ENCODE data around the gene KIF3B. TPM values are rescaled to one million over a fixed set of nuclear protein-coding genes. Genes with fewer than 3 reads are reported as not detected.
A peak's percentile ranks its signal among the peaks of the same experiment; 100 is the strongest.

Gene KIF3B
- total and polyA plus RNA-seq, 2 of the 13 experiments (the other 11 are each of a cell fraction or from before 2014, with no cell fraction given), result 23.6 to 28.8 TPM

GRCh38 chr20:32356622-32357374 is 79.3 kb downstream of the KIF3B start (continued):
- no peak for TF ChIP-seq IRX3 (CRISPR knock-in tag; IDR thresholded peaks at IDR 0.05; ENCODE audit: borderline replicate concordance, low read depth)
- no peak for TF ChIP-seq ZSCAN9 (CRISPR knock-in tag; IDR thresholded peaks at IDR 0.05; ENCODE audit: borderline replicate concordance)
- peak; percentile 46; the same call in 1 of the 2 replicates for TF ChIP-seq POLR2AphosphoS5 (IDR thresholded peaks at IDR 0.05; ENCODE audit: low read depth, low read length)
- TF ChIP-seq ZFP36L2 (CRISPR knock-in tag; IDR thresholded peaks at IDR 0.05), result no peak
- no peak for TF ChIP-seq ZNF766 (CRISPR knock-in tag; IDR thresholded peaks at IDR 0.05; ENCODE audit: borderline replicate concordance)
- no peak for TF ChIP-seq NR0B2 (CRISPR knock-in tag; IDR thresholded peaks at IDR 0.05)
- no peak for TF ChIP-seq ZNF775 (CRISPR knock-in tag; IDR thresholded peaks at IDR 0.05; ENCODE audit: borderline replicate concordance)
- 0 out of 2 replicates have a peak, but pooled peaks have one; percentile 40 for TF ChIP-seq MAF1 (CRISPR knock-in tag; IDR thresholded peaks at IDR 0.05; ENCODE audit: borderline replicate concordance)
- no peak for TF ChIP-seq ZBTB20 (CRISPR knock-in tag; IDR thresholded peaks at IDR 0.05; ENCODE audit: borderline replicate concordance, low read depth)
- TF ChIP-seq REST (IDR thresholded peaks at IDR 0.05; ENCODE audit: borderline replicate concordance in 1 of 2, low read depth in 1 of 2, low read length in 2 of 2), result 0 out of 4 replicates have a peak, but pooled peaks of 1 of the 2 experiments have one; percentile 17
- no peak for TF ChIP-seq HNRNPL (IDR thresholded peaks at IDR 0.05; ENCODE audit: low read depth, low read length)
- 0 out of 2 replicates have a peak, but pooled peaks have one; percentile 4 for TF ChIP-seq ZNF670 (CRISPR knock-in tag; IDR thresholded peaks at IDR 0.05; ENCODE audit: borderline replicate concordance)
- no peak for TF ChIP-seq LBX2 (CRISPR knock-in tag; IDR thresholded peaks at IDR 0.05; ENCODE audit: borderline replicate concordance)
- TF ChIP-seq FOXO4 (CRISPR knock-in tag; conservative IDR thresholded peaks at IDR 0.05), result 0 out of 2 replicates have a peak, but pooled peaks have one; percentile 0
- 0 out of 2 replicates have a peak, but pooled peaks have one; percentile 11 for TF ChIP-seq ZNF879 (CRISPR knock-in tag; IDR thresholded peaks at IDR 0.05)
- no peak for TF ChIP-seq ZNF496 (CRISPR knock-in tag; IDR thresholded peaks at IDR 0.05; ENCODE audit: insufficient replicate concordance)
- TF ChIP-seq ETV5 (CRISPR knock-in tag; IDR thresholded peaks at IDR 0.05; ENCODE audit: borderline replicate concordance), result 0 out of 2 replicates have a peak, but pooled peaks have one; percentile 27
- peak; percentile 32 for TF ChIP-seq TBL1XR1 (IDR thresholded peaks at IDR 0.05; ENCODE audit: borderline replicate concordance, low read length, partially characterized antibody)
- TF ChIP-seq ATAD3A (CRISPR knock-in tag; IDR thresholded peaks at IDR 0.05), result no peak
